GM21737 (cell line): ENCODE results near the gene NRTN.
"Not testable (repeated sequence)": the region's sequence is repeated elsewhere in the genome, so short reads cannot be mapped to it uniquely, and the experiment has no call there.

Source experiments
- ATAC-seq: cut with Tn5 transposase; IDR thresholded peaks from one replicate; pipeline ENCODE4 v1.9.1; 2021; ENCODE audit warnings: mild to moderate bottlenecking, moderate library complexity; ENCODE audit not compliant: unreplicated experiment

Gene NRTN

GRCh38 chr19:5804516-5805461 is at the start of gene NRTN:
TSS of gene NRTN (plus strand) at chr19:5805067. CDS start at chr19:5824166, 19,099 bp downstream.
- no peak for ATAC-seq

GRCh38 chr19:5762608-5763217 is 42.2 kb upstream of the NRTN start:
- ATAC-seq, result no peak

GRCh38 chr19:5765220-5765619 is 39.6 kb upstream of the NRTN start:
- no peak for ATAC-seq

- ATAC-seq, result no peak
These were observed 36.9 kb upstream of the NRTN start for GRCh38 chr19:5767949-5768348.

- no peak for ATAC-seq
These were observed 32.5 kb upstream of the NRTN start for GRCh38 chr19:5772416-5772815.

- no peak for ATAC-seq
These were observed 31.6 kb upstream of the NRTN start for GRCh38 chr19:5773276-5773675.

GRCh38 chr19:5774921-5775320 is 29.9 kb upstream of the NRTN start:
- ATAC-seq, result no peak

GRCh38 chr19:5775668-5776309 is 29.1 kb upstream of the NRTN start:
- no peak for ATAC-seq

GRCh38 chr19:5778402-5778801 is 26.5 kb upstream of the NRTN start:
- ATAC-seq, result no peak

GRCh38 chr19:5780916-5781315 is 24.0 kb upstream of the NRTN start:
- ATAC-seq, result not testable (repeated sequence)

GRCh38 chr19:5782322-5782721 is 22.5 kb upstream of the NRTN start:
- ATAC-seq, result no peak

GRCh38 chr19:5782945-5783919 is 21.6 kb upstream of the NRTN start:
- no peak for ATAC-seq

GRCh38 chr19:5784581-5785147 is 20.2 kb upstream of the NRTN start, which contains the start of gene PRR22:
TSS of gene PRR22 (minus strand) at chr19:5784746. CDS start at chr19:5784660, 86 bp downstream.
- no peak for ATAC-seq

GRCh38 chr19:5785423-5785822 is 19.4 kb upstream of the NRTN start:
- no peak for ATAC-seq

GRCh38 chr19:5786593-5787408 is 18.1 kb upstream of the NRTN start:
- no peak for ATAC-seq

GRCh38 chr19:5787409-5788182 is 17.3 kb upstream of the NRTN start:
- no peak for ATAC-seq

- no peak for ATAC-seq
These were observed 16.4 kb upstream of the NRTN start for GRCh38 chr19:5788422-5788821.

GRCh38 chr19:5789351-5789761 is 15.5 kb upstream of the NRTN start:
- ATAC-seq, result no peak
